ENCODE measurements around the gene OR10A3. TPM values are rescaled to one million over a fixed set of nuclear protein-coding genes. Genes with fewer than 3 reads are reported as not detected.
"Not testable (repeated sequence)": the region's sequence is repeated elsewhere in the genome, so short reads cannot be mapped to it uniquely, and the experiment has no call there.

Gene OR10A3
- not detected for total RNA-seq
- polyA plus RNA-seq: not detected

GRCh38 chr11:7941608-7942007 is at the start of gene OR10A3:
OR10A3 (minus strand) TSS chr11:7941708; CDS start chr11:7939520, 2,188 bp downstream.
- Mint-ChIP-seq H3K36me3 (no peaks in the 10 kb centered on the region), H3K4me1 (no peaks in the 10 kb centered on the region), H3K27me3 (peaks cover 0 to 17% of the 10 kb centered on the region in 2 donors), H3K4me3 (no peak within 1 kb of the TSS), H3K27ac (peak within 1 kb of the TSS in 1 of 8 donors; percentile 18), H3K9me3 (peaks cover 17 to 22% (median 21%) of the 10 kb centered on the region in 5 donors)
- Histone ChIP-seq H3K27ac (ENCODE audit: low read depth, low read length) (no peak within 1 kb of the TSS), H3K9me3 (ENCODE audit: low read length) (peaks cover 7% of the 10 kb centered on the region), H3K4me3 (ENCODE audit: low read length) (no peak within 1 kb of the TSS), H3K36me3 (ENCODE audit: insufficient read depth, low read length) (no peaks in the 10 kb centered on the region), H3K4me1 (ENCODE audit: insufficient read depth, low read length) (no peaks in the 10 kb centered on the region), H3K27me3 (ENCODE audit: insufficient read depth, low read length, poor library complexity, severe bottlenecking) (no peaks in the 10 kb centered on the region)
- ChIA-PET CTCF (no interaction called here), POLR2A (no interaction called here)
- DNase-seq: no peak

- peaks cover 16% of the 10 kb centered on the region for H3K36me3 ChIP-seq (ENCODE audit: insufficient read depth, low read length)
Observed at GRCh38 chr11:7987560-7987883, 46.0 kb upstream of the OR10A3 start.

GRCh38 chr11:7986768-7987559 is 45.5 kb upstream of the OR10A3 start, which contains the start of gene EIF3F:
EIF3F (plus strand) TSS chr11:7987337; CDS start chr11:7987353, 16 bp downstream.
- ChIA-PET POLR2A (interaction anchor here (0.6 to 1.2 kb wide), 3 partner anchors 32 to 1753 kb away, joined by 3 to 5 read pairs (median 4); partner anchors contain the start of gene FHIP1B), CTCF (interaction anchor here (0.7 to 2.1 kb wide), 18 partner anchors 9 to 1505 kb away, joined by 3 to 34 read pairs (median 3); partner anchors contain the start of genes RPL27A, TIMM10B and TRIM66)
- no peaks in the 10 kb centered on the region for H3K9me3 ChIP-seq (ENCODE audit: low read length)
- peaks cover 34% of the 10 kb centered on the region for H3K4me1 ChIP-seq (ENCODE audit: insufficient read depth, low read length)
- peak; percentile 77 to 95 (median 94) for DNase-seq
- peaks cover 0 to 3% of the 10 kb centered on the region in 2 donors for H3K27me3 Mint-ChIP-seq
- H3K27me3 ChIP-seq (ENCODE audit: insufficient read depth, low read length, poor library complexity, severe bottlenecking): no peaks in the 10 kb centered on the region
- peak within 1 kb of the TSS; percentile 77 for H3K4me3 ChIP-seq (ENCODE audit: low read length)
- H3K36me3 ChIP-seq (ENCODE audit: insufficient read depth, low read length): peaks cover 16% of the 10 kb centered on the region
- peak within 1 kb of the TSS; percentile 79 to 99 (median 98) for H3K27ac Mint-ChIP-seq
- peak within 1 kb of the TSS; percentile 76 to 92 (median 92) for H3K4me3 Mint-ChIP-seq
- H3K4me1 Mint-ChIP-seq: peaks cover 47 to 55% (median 54%) of the 10 kb centered on the region in 3 donors
- peaks cover 0 to 37% (median 3%) of the 10 kb centered on the region in 3 donors for H3K36me3 Mint-ChIP-seq
- peak within 1 kb of the TSS; percentile 65 for H3K27ac ChIP-seq (ENCODE audit: low read depth, low read length)
- H3K9me3 Mint-ChIP-seq: no peaks in the 10 kb centered on the region

More at GRCh38 chr11:7987560-7987883, 46.0 kb upstream of the OR10A3 start:
- not testable (repeated sequence) for H3K27me3 Mint-ChIP-seq; H3K27me3 ChIP-seq (ENCODE audit: insufficient read depth, low read length, poor library complexity, severe bottlenecking); DNase-seq; H3K9me3 Mint-ChIP-seq; H3K9me3 ChIP-seq (ENCODE audit: low read length)
- H3K27ac ChIP-seq (ENCODE audit: low read depth, low read length): peak overlapping the region; percentile 65
- peaks cover 34% of the 10 kb centered on the region for H3K4me1 ChIP-seq (ENCODE audit: insufficient read depth, low read length)
- Mint-ChIP-seq H3K36me3 (peaks cover 4 to 43% (median 6%) of the 10 kb centered on the region in 3 donors), H3K4me1 (peaks cover 47 to 57% (median 54%) of the 10 kb centered on the region in 3 donors), H3K4me3 (peak overlapping the region; percentile 76 to 92 (median 92)), H3K27ac (peak overlapping the region; percentile 79 to 99 (median 98))
- ChIA-PET POLR2A (interaction anchor here (0.7 to 1.2 kb wide), 2 partner anchors 32 to 95 kb away, joined by 3 to 4 read pairs; no protein-coding TSS in a partner anchor), CTCF (interaction anchor here (0.7 to 2.1 kb wide), 15 partner anchors 9 to 1506 kb away, joined by 3 to 34 read pairs (median 3); partner anchors contain the start of genes RPL27A, TIMM10B and TRIM66)
- H3K4me3 ChIP-seq (ENCODE audit: low read length): peak overlapping the region; percentile 77

GRCh38 chr11:7983832-7984590 is 42.5 kb upstream of the OR10A3 start:
- Mint-ChIP-seq H3K27ac (peak overlapping the region in 1 of 8 donors; percentile 29), H3K4me1 (peaks cover 29 to 30% (median 30%) of the 10 kb centered on the region in 3 donors), H3K4me3 (no peak overlapping the region), H3K9me3 (no peaks in the 10 kb centered on the region), H3K27me3 (peaks cover 0 to 3% of the 10 kb centered on the region in 2 donors), H3K36me3 (peaks cover 0 to 12% (median 1%) of the 10 kb centered on the region in 3 donors)
- Histone ChIP-seq H3K9me3 (ENCODE audit: low read length) (no peaks in the 10 kb centered on the region), H3K36me3 (ENCODE audit: insufficient read depth, low read length) (peaks cover 3% of the 10 kb centered on the region), H3K27me3 (ENCODE audit: insufficient read depth, low read length, poor library complexity, severe bottlenecking) (no peaks in the 10 kb centered on the region), H3K4me3 (ENCODE audit: low read length) (no peak overlapping the region), H3K4me1 (ENCODE audit: insufficient read depth, low read length) (peaks cover 23% of the 10 kb centered on the region), H3K27ac (ENCODE audit: low read depth, low read length) (no peak overlapping the region)
- POLR2A ChIA-PET: no interaction called here
- no peak for DNase-seq
- CTCF ChIA-PET: interaction anchor here (1.8 kb wide), 1 partner anchor 91 kb away, joined by 6 read pairs; no protein-coding TSS in a partner anchor

- no peaks in the 10 kb centered on the region for H3K9me3 ChIP-seq (ENCODE audit: low read length)
- H3K36me3 Mint-ChIP-seq: peaks cover 0 to 3% (median 0%) of the 10 kb centered on the region in 3 donors
- H3K4me3 ChIP-seq (ENCODE audit: low read length): no peak overlapping the region
- H3K27ac Mint-ChIP-seq: no peak overlapping the region
- H3K36me3 ChIP-seq (ENCODE audit: insufficient read depth, low read length): no peaks in the 10 kb centered on the region
- H3K4me1 ChIP-seq (ENCODE audit: insufficient read depth, low read length): peaks cover 10% of the 10 kb centered on the region
- DNase-seq: no peak
- peaks cover 0 to 3% of the 10 kb centered on the region in 2 donors for H3K27me3 Mint-ChIP-seq
- H3K4me3 Mint-ChIP-seq: no peak overlapping the region
- H3K27ac ChIP-seq (ENCODE audit: low read depth, low read length): no peak overlapping the region
- no peaks in the 10 kb centered on the region for H3K9me3 Mint-ChIP-seq
- H3K27me3 ChIP-seq (ENCODE audit: insufficient read depth, low read length, poor library complexity, severe bottlenecking): no peaks in the 10 kb centered on the region
- ChIA-PET POLR2A (no interaction called here), CTCF (interaction anchor here (1.8 kb wide), 1 partner anchor 90 kb away, joined by 6 read pairs; no protein-coding TSS in a partner anchor)
- H3K4me1 Mint-ChIP-seq: peaks cover 16 to 18% (median 17%) of the 10 kb centered on the region in 3 donors
Observed at GRCh38 chr11:7982582-7983119, 41.1 kb upstream of the OR10A3 start.

GRCh38 chr11:7981619-7982157 is 40.2 kb upstream of the OR10A3 start:
- DNase-seq: no peak
- Mint-ChIP-seq H3K9me3 (no peaks in the 10 kb centered on the region), H3K4me3 (no peak overlapping the region), H3K4me1 (peaks cover 11 to 12% (median 12%) of the 10 kb centered on the region in 3 donors), H3K36me3 (no peaks in the 10 kb centered on the region), H3K27ac (no peak overlapping the region), H3K27me3 (no peaks in the 10 kb centered on the region)
- Histone ChIP-seq H3K27ac (ENCODE audit: low read depth, low read length) (no peak overlapping the region), H3K27me3 (ENCODE audit: insufficient read depth, low read length, poor library complexity, severe bottlenecking) (no peaks in the 10 kb centered on the region), H3K36me3 (ENCODE audit: insufficient read depth, low read length) (no peaks in the 10 kb centered on the region), H3K4me1 (ENCODE audit: insufficient read depth, low read length) (peaks cover 10% of the 10 kb centered on the region), H3K9me3 (ENCODE audit: low read length) (no peaks in the 10 kb centered on the region), H3K4me3 (ENCODE audit: low read length) (no peak overlapping the region)
- CTCF ChIA-PET: no interaction called here
- POLR2A ChIA-PET: no interaction called here

- Mint-ChIP-seq H3K27me3 (peaks cover 3 to 7% of the 10 kb centered on the region in 2 donors), H3K9me3 (no peaks in the 10 kb centered on the region), H3K4me1 (no peaks in the 10 kb centered on the region), H3K27ac (no peak overlapping the region), H3K36me3 (no peaks in the 10 kb centered on the region), H3K4me3 (no peak overlapping the region)
- CTCF ChIA-PET: interaction anchor here (0.9 kb wide), 1 partner anchor 14 kb away, joined by 3 read pairs; no protein-coding TSS in a partner anchor
- no peak for DNase-seq
- Histone ChIP-seq H3K9me3 (ENCODE audit: low read length) (no peaks in the 10 kb centered on the region), H3K4me3 (ENCODE audit: low read length) (no peak overlapping the region), H3K27ac (ENCODE audit: low read depth, low read length) (no peak overlapping the region), H3K4me1 (ENCODE audit: insufficient read depth, low read length) (no peaks in the 10 kb centered on the region), H3K27me3 (ENCODE audit: insufficient read depth, low read length, poor library complexity, severe bottlenecking) (peaks cover 4% of the 10 kb centered on the region), H3K36me3 (ENCODE audit: insufficient read depth, low read length) (no peaks in the 10 kb centered on the region)
- POLR2A ChIA-PET: no interaction called here
Observed at GRCh38 chr11:7977232-7977917, 35.9 kb upstream of the OR10A3 start.

All from CD8-positive, alpha-beta memory T cell (primary cell).